ENCODE measurements around the gene DNAJC5G. TPM values are rescaled to one million over a fixed set of nuclear protein-coding genes. Genes with fewer than 3 reads are reported as not detected.
A peak's percentile ranks its signal among the peaks of the same experiment; 100 is the strongest.

The DNAJC5G gene
- total RNA-seq, 1 donor from 2014 or later, result not detected

DNA sequence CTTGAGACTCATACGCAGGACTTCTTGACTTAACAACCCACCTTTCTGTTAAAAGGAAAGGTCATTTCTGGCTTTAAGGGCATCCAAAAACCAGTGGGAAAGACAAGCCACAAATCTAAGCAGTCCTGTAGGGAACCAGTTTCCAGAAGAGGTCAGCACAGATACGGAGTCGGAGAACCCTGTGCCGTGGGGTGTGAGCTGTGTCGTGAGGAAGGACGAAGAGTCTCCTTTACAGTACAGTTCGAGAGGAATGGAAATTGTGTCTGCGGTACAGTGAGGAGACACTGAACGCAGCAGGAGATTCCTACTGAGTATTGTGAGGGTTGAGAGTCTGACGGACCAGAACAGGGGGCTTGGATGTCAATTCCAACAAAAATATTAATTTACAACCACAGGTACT lies 30.1 kb upstream of the DNAJC5G start:
- Mint-ChIP-seq H3K9me3 (no peaks in the 10 kb centered on the region), H3K4me3 (no peak overlapping the region)

DNA sequence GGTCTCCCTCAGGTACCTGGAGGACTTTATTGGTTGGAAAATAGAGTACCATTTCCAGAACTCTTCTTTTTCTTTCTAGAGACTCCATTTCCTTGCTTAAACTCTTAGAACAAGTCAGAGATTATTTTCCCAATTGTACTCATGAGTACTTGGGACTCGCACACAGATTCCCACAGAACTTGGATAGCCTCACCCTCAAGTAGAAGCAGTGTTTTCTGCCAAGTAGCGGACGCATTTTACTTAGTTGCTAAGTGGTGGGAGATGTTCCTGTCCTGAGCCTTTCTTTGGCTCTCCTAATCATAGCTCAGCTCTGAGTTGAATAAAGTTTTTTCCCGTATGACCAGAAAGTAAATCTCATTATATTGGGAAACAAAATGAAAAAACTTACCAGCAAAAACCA lies 29.6 kb upstream of the DNAJC5G start:
- Mint-ChIP-seq H3K4me3 (no peak overlapping the region), H3K9me3 (no peaks in the 10 kb centered on the region), H3K4me1 (peaks cover 5% of the 10 kb centered on the region), H3K36me3 (ENCODE audit: low read depth) (peaks cover 34% of the 10 kb centered on the region), H3K27me3 (peaks cover 2% of the 10 kb centered on the region), H3K27ac (no peak overlapping the region)
- DNase-seq, result no peak
- intact Hi-C loops (cut with micrococcal nuclease), result no loop called here

More for the DNA sequence above, 30.1 kb upstream of the DNAJC5G start:
- Mint-ChIP-seq H3K36me3 (ENCODE audit: low read depth) (peaks cover 39% of the 10 kb centered on the region), H3K27me3 (peaks cover 2% of the 10 kb centered on the region), H3K27ac (no peak overlapping the region), H3K4me1 (peaks cover 5% of the 10 kb centered on the region)
- intact Hi-C loops (cut with micrococcal nuclease), result no loop called here
- DNase-seq, result no peak

DNA sequence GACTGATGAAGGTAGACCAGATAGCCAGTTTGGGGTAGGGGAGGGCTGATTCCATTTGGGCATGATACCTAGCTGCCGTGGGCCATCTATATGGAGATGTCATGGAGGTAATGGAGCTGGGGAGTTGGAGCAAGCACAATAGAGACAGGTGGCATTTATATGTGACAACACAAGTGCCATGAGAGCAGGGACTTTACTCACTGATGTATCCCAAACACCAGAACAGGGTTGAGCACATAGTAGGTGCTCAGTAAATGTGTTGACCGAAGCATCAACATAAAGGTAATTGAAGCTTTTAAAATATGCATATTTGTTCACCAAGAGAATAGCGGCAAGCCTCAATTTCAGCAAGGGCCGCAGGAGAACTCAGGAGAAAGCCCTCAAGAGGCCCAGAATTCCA lies 27.3 kb upstream of the DNAJC5G start:
- H3K9me3 Mint-ChIP-seq, result no peaks in the 10 kb centered on the region
- H3K36me3 Mint-ChIP-seq (ENCODE audit: low read depth), result peaks cover 16% of the 10 kb centered on the region
- intact Hi-C loops (cut with micrococcal nuclease), result no loop called here
- no peak overlapping the region for H3K4me3 Mint-ChIP-seq
- peaks cover 2% of the 10 kb centered on the region for H3K27me3 Mint-ChIP-seq
- no peak overlapping the region for H3K27ac Mint-ChIP-seq
- no peak for DNase-seq
- no peaks in the 10 kb centered on the region for H3K4me1 Mint-ChIP-seq

DNA sequence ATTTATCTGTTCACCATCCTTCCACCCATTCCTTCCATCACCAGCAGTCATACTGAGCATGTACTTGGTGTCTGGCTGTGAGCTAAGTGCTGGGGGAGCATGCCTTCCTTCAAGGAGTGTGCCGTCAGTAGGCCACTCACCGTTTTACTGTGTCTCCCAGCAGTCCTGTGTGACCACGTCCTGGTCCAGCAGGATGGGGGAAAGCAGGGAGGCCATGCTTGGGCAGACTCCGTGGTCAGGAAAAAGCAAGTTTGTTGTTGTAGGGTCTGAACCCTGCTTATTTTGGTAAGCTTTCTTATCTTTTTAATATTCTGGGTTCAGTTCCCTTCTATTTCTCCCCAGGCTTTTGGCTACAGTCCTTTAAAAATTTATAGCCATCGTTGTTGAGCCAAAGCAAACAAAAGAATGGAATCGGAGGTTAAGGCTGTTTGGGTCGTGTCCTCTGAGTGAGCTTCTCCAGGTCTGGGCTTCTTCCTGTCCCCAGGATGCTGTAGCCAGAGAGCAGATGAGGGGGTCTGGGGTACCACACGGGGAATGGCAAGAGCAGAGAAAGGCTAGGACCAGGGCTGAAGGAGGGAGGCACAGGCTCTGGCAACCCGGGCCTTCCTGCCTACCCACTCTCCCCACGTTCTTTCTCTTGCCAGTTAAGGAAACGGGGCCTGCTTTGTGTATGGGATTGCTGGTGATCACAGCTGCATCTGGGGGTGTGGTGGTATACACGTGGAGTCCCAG lies 25.9 kb upstream of the DNAJC5G start:
- Mint-ChIP-seq H3K9me3 (no peaks in the 10 kb centered on the region), H3K4me3 (no peak overlapping the region), H3K36me3 (ENCODE audit: low read depth) (peaks cover 3% of the 10 kb centered on the region), H3K4me1 (no peaks in the 10 kb centered on the region), H3K27ac (no peak overlapping the region), H3K27me3 (peaks cover 4% of the 10 kb centered on the region)
- intact Hi-C loops (cut with micrococcal nuclease), result no loop called here
- DNase-seq, result no peak

- peak; percentile 89 for DNase-seq
- intact Hi-C loops (cut with micrococcal nuclease), result loop anchor here (1.0 kb wide), 2 partner anchors 30 to 53 kb away; no protein-coding TSS in a partner anchor
- H3K27ac Mint-ChIP-seq, result no peak overlapping the region
- H3K36me3 Mint-ChIP-seq (ENCODE audit: low read depth), result peaks cover 2% of the 10 kb centered on the region
- H3K27me3 Mint-ChIP-seq, result peaks cover 11% of the 10 kb centered on the region
- no peak overlapping the region for H3K4me3 Mint-ChIP-seq
- no peaks in the 10 kb centered on the region for H3K4me1 Mint-ChIP-seq
- no peaks in the 10 kb centered on the region for H3K9me3 Mint-ChIP-seq
These were observed 25.2 kb upstream of the DNAJC5G start for GRCh38 chr2:27249891-27250651.

DNA sequence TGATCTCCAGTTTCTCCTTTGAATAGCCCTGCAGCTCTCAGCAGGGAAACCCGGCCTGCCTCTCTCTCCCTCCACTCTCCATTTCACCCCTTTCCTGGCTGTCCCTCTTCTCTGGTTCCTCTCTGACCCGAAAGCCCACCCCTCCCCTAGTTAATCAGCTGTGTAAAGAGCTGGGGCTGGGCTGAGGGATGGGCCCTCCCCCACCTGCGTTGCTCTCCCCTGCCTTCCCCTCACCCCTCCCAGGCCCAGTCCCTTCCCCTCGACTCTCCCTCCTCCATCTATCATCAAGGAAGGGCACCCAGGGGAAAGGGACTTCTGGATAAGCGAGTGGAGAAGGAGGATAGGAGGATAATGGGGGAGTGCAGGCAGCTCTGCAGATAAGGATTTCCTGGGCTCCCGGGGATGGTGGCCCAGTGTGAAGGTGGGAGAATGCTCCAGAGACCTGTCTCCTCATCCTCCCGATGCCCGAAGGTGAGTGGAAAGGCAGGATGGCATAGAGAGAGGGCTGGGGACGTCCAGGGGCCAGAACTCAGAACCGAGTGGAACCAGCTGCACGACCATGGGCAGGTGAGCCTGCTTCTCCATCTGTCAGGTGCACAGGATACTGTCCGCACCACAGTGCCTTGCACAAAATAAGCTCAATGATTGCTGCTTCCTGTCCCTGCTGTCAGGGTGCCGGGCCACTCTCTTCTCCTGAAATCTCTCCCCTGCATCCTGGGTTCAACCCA lies 24.4 kb upstream of the DNAJC5G start:
- Mint-ChIP-seq H3K27ac (no peak overlapping the region), H3K4me1 (no peaks in the 10 kb centered on the region), H3K27me3 (peaks cover 17% of the 10 kb centered on the region), H3K36me3 (ENCODE audit: low read depth) (no peaks in the 10 kb centered on the region), H3K9me3 (no peaks in the 10 kb centered on the region), H3K4me3 (no peak overlapping the region)
- intact Hi-C loops (cut with micrococcal nuclease), result loop anchor here (1.0 kb wide), 2 partner anchors 29 to 52 kb away; no protein-coding TSS in a partner anchor
- no peak for DNase-seq

DNA sequence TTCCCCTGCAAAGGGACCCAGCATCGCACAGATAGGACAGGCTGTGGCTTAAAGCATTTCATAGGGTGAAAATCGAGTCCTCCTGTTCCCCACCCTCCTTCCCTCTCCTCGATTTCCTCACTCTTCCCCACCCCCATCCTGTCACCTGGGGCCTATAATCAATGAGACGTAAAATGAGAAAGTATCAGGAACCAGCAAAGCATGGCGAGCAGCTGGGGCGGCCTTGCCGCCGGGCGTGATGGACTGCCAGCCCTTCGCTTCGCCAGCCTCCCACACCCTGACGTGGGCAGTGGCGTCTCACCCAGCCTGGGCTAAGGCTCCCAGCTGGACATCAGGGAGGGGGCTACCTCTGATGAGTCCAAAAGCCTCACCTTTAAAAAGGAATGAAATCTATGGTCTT lies 23.5 kb upstream of the DNAJC5G start:
- H3K27ac Mint-ChIP-seq, result no peak overlapping the region
- no peaks in the 10 kb centered on the region for H3K4me1 Mint-ChIP-seq
- no peaks in the 10 kb centered on the region for H3K36me3 Mint-ChIP-seq (ENCODE audit: low read depth)
- H3K9me3 Mint-ChIP-seq, result no peaks in the 10 kb centered on the region
- intact Hi-C loops (cut with micrococcal nuclease), result no loop called here
- DNase-seq, result no peak
- H3K4me3 Mint-ChIP-seq, result no peak overlapping the region
- H3K27me3 Mint-ChIP-seq, result peaks cover 25% of the 10 kb centered on the region

DNA sequence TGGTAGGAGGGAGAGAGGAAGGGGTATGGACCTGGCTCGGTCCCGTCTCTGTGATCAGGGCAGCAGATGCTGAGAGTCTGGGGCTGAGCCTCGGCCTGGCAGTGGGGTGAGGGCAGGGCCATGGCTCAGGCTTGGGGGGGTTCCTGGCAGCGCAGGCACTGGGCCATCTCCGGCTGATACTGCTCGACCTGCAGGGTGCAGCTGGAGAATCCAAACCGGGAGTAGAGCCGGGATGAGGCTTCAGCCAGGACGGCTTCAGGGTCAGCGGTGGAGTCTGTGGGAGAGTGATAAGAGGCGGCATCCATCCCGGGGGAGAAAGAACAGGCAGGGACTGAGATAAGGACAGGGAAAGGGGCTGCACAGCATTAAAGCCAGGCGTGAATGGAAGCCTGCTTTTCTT lies 20.0 kb upstream of the DNAJC5G start:
- Mint-ChIP-seq H3K27ac (no peak overlapping the region), H3K27me3 (peaks cover 46% of the 10 kb centered on the region), H3K36me3 (ENCODE audit: low read depth) (no peaks in the 10 kb centered on the region), H3K9me3 (no peaks in the 10 kb centered on the region), H3K4me3 (no peak overlapping the region), H3K4me1 (no peaks in the 10 kb centered on the region)
- no peak for DNase-seq
- intact Hi-C loops (cut with micrococcal nuclease), result no loop called here

DNA sequence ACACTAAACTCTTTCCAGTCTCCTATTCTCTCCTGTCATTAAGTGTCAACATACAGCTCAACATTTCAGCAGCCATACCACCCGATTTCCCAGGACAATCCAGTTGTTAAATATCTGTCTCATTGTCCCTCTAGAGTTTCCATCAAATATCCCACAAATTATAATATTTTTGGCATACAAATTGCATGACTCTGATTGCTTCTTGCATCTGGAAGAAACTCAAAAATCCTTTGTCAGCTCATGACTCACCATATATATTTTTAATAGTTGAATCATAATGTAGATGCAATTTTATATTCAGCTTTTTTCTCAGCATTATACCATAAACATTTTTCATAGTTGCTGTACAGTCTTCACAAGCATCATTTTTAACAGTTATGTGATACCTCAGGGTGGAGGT lies 19.6 kb upstream of the DNAJC5G start:
- Mint-ChIP-seq H3K4me3 (no peak overlapping the region), H3K36me3 (ENCODE audit: low read depth) (no peaks in the 10 kb centered on the region), H3K9me3 (no peaks in the 10 kb centered on the region), H3K27me3 (peaks cover 51% of the 10 kb centered on the region), H3K4me1 (no peaks in the 10 kb centered on the region), H3K27ac (no peak overlapping the region)
- no peak for DNase-seq
- intact Hi-C loops (cut with micrococcal nuclease), result no loop called here

GRCh38 chr2:27256855-27257454 lies 18.3 kb upstream of the DNAJC5G start:
- intact Hi-C loops (cut with micrococcal nuclease), result no loop called here
- H3K4me1 Mint-ChIP-seq, result peaks cover 8% of the 10 kb centered on the region
- no peak overlapping the region for H3K27ac Mint-ChIP-seq
- H3K4me3 Mint-ChIP-seq, result no peak overlapping the region
- no peak for DNase-seq
- H3K9me3 Mint-ChIP-seq, result no peaks in the 10 kb centered on the region
- no peaks in the 10 kb centered on the region for H3K36me3 Mint-ChIP-seq (ENCODE audit: low read depth)
- H3K27me3 Mint-ChIP-seq, result peaks cover 63% of the 10 kb centered on the region

DNA sequence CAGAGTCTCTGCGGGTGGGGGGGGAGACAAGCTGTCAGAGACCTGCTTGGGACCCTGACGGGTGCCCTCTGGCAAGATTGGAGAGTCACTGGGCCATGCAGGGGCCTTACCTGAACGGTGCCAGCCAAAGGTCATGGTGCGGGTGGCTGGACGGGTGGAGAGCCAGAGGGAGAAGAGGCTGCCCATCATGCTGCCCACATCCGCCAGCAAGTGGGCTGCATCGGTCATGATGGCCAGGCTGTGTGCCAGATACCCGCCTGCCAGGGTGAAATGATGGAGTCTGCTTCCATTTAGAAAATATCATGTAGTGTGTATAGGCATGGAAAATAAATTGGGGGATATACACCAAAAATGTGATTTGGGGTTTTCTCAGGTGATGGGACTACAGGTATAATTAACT lies 17.2 kb upstream of the DNAJC5G start:
- intact Hi-C loops (cut with micrococcal nuclease), result no loop called here
- Mint-ChIP-seq H3K9me3 (no peaks in the 10 kb centered on the region), H3K4me3 (no peak overlapping the region), H3K4me1 (peaks cover 8% of the 10 kb centered on the region), H3K27me3 (peaks cover 65% of the 10 kb centered on the region), H3K36me3 (ENCODE audit: low read depth) (no peaks in the 10 kb centered on the region), H3K27ac (no peak overlapping the region)
- no peak for DNase-seq

DNA sequence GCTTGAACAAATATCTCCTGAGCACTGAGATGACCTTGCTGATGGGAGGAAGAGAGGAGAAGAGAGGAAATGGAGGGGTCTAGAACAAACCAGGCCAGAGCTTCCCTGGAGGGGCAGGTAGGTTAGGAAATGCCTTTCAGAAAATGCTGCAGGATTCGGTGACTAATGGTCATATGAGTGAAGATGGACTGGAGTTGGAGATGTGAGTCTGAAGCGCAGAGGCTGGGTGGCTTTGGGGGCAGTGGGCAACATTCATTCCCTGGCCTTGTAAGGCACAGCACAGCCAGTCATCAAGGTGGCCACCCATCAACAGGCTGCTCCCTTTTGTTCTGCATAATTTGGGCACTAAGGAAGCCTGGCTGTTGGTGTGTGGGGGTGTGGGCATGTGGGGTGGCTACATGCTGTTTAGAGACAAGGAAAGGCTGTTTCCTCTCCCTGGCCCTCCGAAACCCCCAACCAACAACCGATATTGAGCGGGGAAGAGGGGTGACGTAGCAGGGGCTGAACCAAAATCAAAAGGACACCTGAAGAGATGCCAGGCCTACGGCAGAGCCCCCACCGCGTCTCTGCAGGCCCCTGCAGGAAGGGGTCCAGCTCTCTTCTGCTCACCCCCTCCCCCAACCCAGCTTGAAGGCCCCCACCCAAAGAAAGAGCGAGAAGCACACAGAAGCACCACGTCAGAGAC lies 13.8 kb upstream of the DNAJC5G start:
- Mint-ChIP-seq H3K9me3 (no peaks in the 10 kb centered on the region), H3K4me1 (peaks cover 25% of the 10 kb centered on the region), H3K27me3 (peaks cover 62% of the 10 kb centered on the region), H3K27ac (no peak overlapping the region), H3K36me3 (ENCODE audit: low read depth) (no peaks in the 10 kb centered on the region), H3K4me3 (peak overlapping the region; percentile 56)
- intact Hi-C loops (cut with micrococcal nuclease), result loop anchor here (5.0 kb wide), 1 partner anchor 414 kb away; the partner anchor contains the start of gene DPYSL5
- no peak for DNase-seq

GRCh38 chr2:27261926-27262298 lies 13.3 kb upstream of the DNAJC5G start:
- peak overlapping the region; percentile 56 for H3K4me3 Mint-ChIP-seq
- H3K27me3 Mint-ChIP-seq, result peaks cover 57% of the 10 kb centered on the region
- H3K27ac Mint-ChIP-seq, result no peak overlapping the region
- no peaks in the 10 kb centered on the region for H3K9me3 Mint-ChIP-seq
- no peaks in the 10 kb centered on the region for H3K36me3 Mint-ChIP-seq (ENCODE audit: low read depth)
- DNase-seq, result no peak
- intact Hi-C loops (cut with micrococcal nuclease), result loop anchor here (2.0 to 5.0 kb wide), 3 partner anchors 41 to 415 kb away; partner anchors contain the start of genes ATRAID, DPYSL5 and SLC5A6
- H3K4me1 Mint-ChIP-seq, result peaks cover 25% of the 10 kb centered on the region

Measured in activated CD4-positive, alpha-beta T cell treated with anti-CD3 and anti-CD28 coated beads, Interleukin-2, amount 10 ng/mL, durations not matched to agents 24 days and 14 days (primary cell).